ENCODE data around the gene ACER3. TPM values are rescaled to one million over a fixed set of nuclear protein-coding genes. Genes with fewer than 3 reads are reported as not detected.
"Not testable (repeated sequence)": the region's sequence is repeated elsewhere in the genome, so short reads cannot be mapped to it uniquely, and the experiment has no call there.

ACER3 gene
- total RNA-seq, 1 donor from 2014 or later, result 17.3 TPM

- H3K27me3 Mint-ChIP-seq (ENCODE audit: low read depth, unreplicated experiment), result no peaks in the 10 kb centered on the region
- peaks cover 7% of the 10 kb centered on the region for H3K4me1 Mint-ChIP-seq (ENCODE audit: low read depth, unreplicated experiment)
- peak overlapping the region; percentile 88 for H3K4me3 ChIP-seq (ENCODE audit: insufficient read depth, low read depth, low read length)
- DNase-seq (ENCODE audit: low read depth), result peak; percentile 3
- peak overlapping the region; percentile 89 for H3K4me2 ChIP-seq (ENCODE audit: low read length)
- peak overlapping the region; percentile 92 for H3K4me3 Mint-ChIP-seq (ENCODE audit: unreplicated experiment)
- H3K27ac Mint-ChIP-seq (ENCODE audit: unreplicated experiment), result no peak overlapping the region
- no peaks in the 10 kb centered on the region for H3K27me3 ChIP-seq (ENCODE audit: insufficient read depth, low read length)
- peak overlapping the region; percentile 75 for H3K27ac ChIP-seq (ENCODE audit: low read depth, low read length)
- H3K9me3 ChIP-seq (ENCODE audit: insufficient read depth, low read depth, low read length), result no peaks in the 10 kb centered on the region
- no peaks in the 10 kb centered on the region for H3K36me3 Mint-ChIP-seq (ENCODE audit: low read depth, unreplicated experiment)
- peak overlapping the region; percentile 97 for H2AFZ ChIP-seq (ENCODE audit: low read depth, low read length)
- no peaks in the 10 kb centered on the region for H3K36me3 ChIP-seq (ENCODE audit: insufficient read depth, low read length)
- no peak for TF ChIP-seq CTCF (IDR thresholded peaks at IDR 0.05; ENCODE audit: insufficient read depth, low read depth, low read length)
- TF ChIP-seq EZH2 (IDR thresholded peaks at IDR 0.05; ENCODE audit: insufficient read depth, low read length), result no peak
- peaks cover 21% of the 10 kb centered on the region for H3K79me2 ChIP-seq (ENCODE audit: insufficient read depth, low read length)
- peaks cover 7% of the 10 kb centered on the region for H4K20me1 ChIP-seq (ENCODE audit: insufficient read depth, low read length)
- peaks cover 2% of the 10 kb centered on the region for H3K9me3 Mint-ChIP-seq (ENCODE audit: unreplicated experiment)
- H3K9ac ChIP-seq (ENCODE audit: low read length), result peak overlapping the region; percentile 95
- FAIRE-seq, result no peak
- peaks cover 12% of the 10 kb centered on the region for H3K4me1 ChIP-seq (ENCODE audit: insufficient read depth, low read length)
Measured at GRCh38 chr11:76861490-76861953, 804 bp downstream of the ACER3 start.

GRCh38 chr11:76862794-76863193 lies 2.1 kb downstream of the ACER3 start:
- not testable (repeated sequence) for H3K9me3 ChIP-seq (ENCODE audit: insufficient read depth, low read depth, low read length); H3K27ac ChIP-seq (ENCODE audit: low read depth, low read length); H3K4me2 ChIP-seq (ENCODE audit: low read length); H3K27ac Mint-ChIP-seq (ENCODE audit: unreplicated experiment); H3K27me3 Mint-ChIP-seq (ENCODE audit: low read depth, unreplicated experiment); H4K20me1 ChIP-seq (ENCODE audit: insufficient read depth, low read length); H3K9me3 Mint-ChIP-seq (ENCODE audit: unreplicated experiment); H3K9ac ChIP-seq (ENCODE audit: low read length); FAIRE-seq; H2AFZ ChIP-seq (ENCODE audit: low read depth, low read length); H3K4me3 ChIP-seq (ENCODE audit: insufficient read depth, low read depth, low read length); H3K27me3 ChIP-seq (ENCODE audit: insufficient read depth, low read length); H3K36me3 Mint-ChIP-seq (ENCODE audit: low read depth, unreplicated experiment); H3K4me1 Mint-ChIP-seq (ENCODE audit: low read depth, unreplicated experiment); H3K36me3 ChIP-seq (ENCODE audit: insufficient read depth, low read length); DNase-seq (ENCODE audit: low read depth); H3K4me3 Mint-ChIP-seq (ENCODE audit: unreplicated experiment)
- H3K4me1 ChIP-seq (ENCODE audit: insufficient read depth, low read length), result peaks cover 12% of the 10 kb centered on the region
- peaks cover 21% of the 10 kb centered on the region for H3K79me2 ChIP-seq (ENCODE audit: insufficient read depth, low read length)

GRCh38 chr11:76863196-76863777 lies 2.6 kb downstream of the ACER3 start:
- Mint-ChIP-seq H3K27me3 (ENCODE audit: low read depth, unreplicated experiment) (no peaks in the 10 kb centered on the region), H3K27ac (ENCODE audit: unreplicated experiment) (no peak overlapping the region), H3K4me1 (ENCODE audit: low read depth, unreplicated experiment) (peaks cover 7% of the 10 kb centered on the region), H3K36me3 (ENCODE audit: low read depth, unreplicated experiment) (no peaks in the 10 kb centered on the region), H3K4me3 (ENCODE audit: unreplicated experiment) (no peak overlapping the region), H3K9me3 (ENCODE audit: unreplicated experiment) (peaks cover 2% of the 10 kb centered on the region)
- FAIRE-seq, result no peak
- peaks cover 21% of the 10 kb centered on the region for H3K79me2 ChIP-seq (ENCODE audit: insufficient read depth, low read length)
- H2AFZ ChIP-seq (ENCODE audit: low read depth, low read length), result no peak overlapping the region
- no peak overlapping the region for H3K4me3 ChIP-seq (ENCODE audit: insufficient read depth, low read depth, low read length)
- H3K9me3 ChIP-seq (ENCODE audit: insufficient read depth, low read depth, low read length), result no peaks in the 10 kb centered on the region
- H4K20me1 ChIP-seq (ENCODE audit: insufficient read depth, low read length), result peaks cover 7% of the 10 kb centered on the region
- no peak for DNase-seq (ENCODE audit: low read depth)
- no peak overlapping the region for H3K27ac ChIP-seq (ENCODE audit: low read depth, low read length)
- TF ChIP-seq CTCF (IDR thresholded peaks at IDR 0.05; ENCODE audit: insufficient read depth, low read depth, low read length), result no peak
- no peak for TF ChIP-seq EZH2 (IDR thresholded peaks at IDR 0.05; ENCODE audit: insufficient read depth, low read length)
- no peak overlapping the region for H3K4me2 ChIP-seq (ENCODE audit: low read length)
- H3K27me3 ChIP-seq (ENCODE audit: insufficient read depth, low read length), result no peaks in the 10 kb centered on the region
- H3K36me3 ChIP-seq (ENCODE audit: insufficient read depth, low read length), result no peaks in the 10 kb centered on the region
- H3K9ac ChIP-seq (ENCODE audit: low read length), result no peak overlapping the region
- peaks cover 12% of the 10 kb centered on the region for H3K4me1 ChIP-seq (ENCODE audit: insufficient read depth, low read length)

Measured in astrocyte (in vitro differentiated cells and primary cell).